Panc1 (cell line): ENCODE results near the gene SLC39A7. TPM values are rescaled to one million over a fixed set of nuclear protein-coding genes. Genes with fewer than 3 reads are reported as not detected.

Experiments used
- ATAC-seq: fragments of 200-7000 bp; cut with Tn5 transposase; 2 replicates; pipeline ENCODE4 v1.9.1; 2020; ENCODE audit warnings: mild to moderate bottlenecking, moderate library complexity
- BruUV-seq: library from RNA; stranded (reverse); fragments of 400-500 nt; replicated peaks from 2 replicates; lab custom pipeline; 2021; lab: Mats Ljungman, UMichigan
- CTCF ChIA-PET: fragments of 300-600 bp; sonication (Branson Sonifier 250); formaldehyde crosslinking; loops from one replicate; lab custom pipeline; 2022; ENCODE audit warnings: antibody characterized with exemption; lab: Charles Lee
- POLR2A ChIA-PET: fragments of 300-600 bp; sonication (Branson Sonifier 250); formaldehyde crosslinking; loops from one replicate; lab custom pipeline; 2022; ENCODE audit warnings: antibody characterized with exemption; lab: Charles Lee
- DNase-seq: peaks from one replicate; pipeline ENCODE4 v3.0.0-alpha.2; 2010; ENCODE audit warnings: low read depth, low spot score
- H3K27ac ChIP-seq: 2 replicates; pipeline ENCODE4 v1.5.1; 2011; ENCODE audit warnings: mild to moderate bottlenecking, low read length, inconsistent platforms
- H3K27me3 ChIP-seq: fragments of 200-500 bp; sonication (Bioruptor generic); 2 replicates; pipeline ENCODE4 v1.6.0; 2014; ENCODE audit warnings: low read length, inconsistent platforms; ENCODE audit not compliant: control insufficient read depth, insufficient read depth
- H3K36me3 ChIP-seq: fragments of 200-500 bp; sonication (Bioruptor generic); 2 replicates; pipeline ENCODE4 v1.5.1; 2014; ENCODE audit warnings: inconsistent platforms, mild to moderate bottlenecking, low read length, moderate library complexity; ENCODE audit not compliant: control insufficient read depth, insufficient read depth
- H3K4me1 ChIP-seq: 2 replicates; pipeline ENCODE4 v1.5.1; 2011; ENCODE audit warnings: inconsistent platforms, mild to moderate bottlenecking, low read length, moderate library complexity; ENCODE audit not compliant: control insufficient read depth, insufficient read depth
- H3K4me3 ChIP-seq, 2 experiments: 2 replicates each; pipeline ENCODE4 v1.5.1; 2011 to 2012; ENCODE audit warnings: low read depth in 2 of 2, low read length in 2 of 2, mild to moderate bottlenecking in 2 of 2, inconsistent platforms in 1 of 2, moderate library complexity in 1 of 2
- H3K9me3 ChIP-seq: fragments of 200-500 bp; sonication (Bioruptor generic); 2 replicates; pipeline ENCODE4 v1.5.1; 2014; ENCODE audit warnings: low read depth, mild to moderate bottlenecking, inconsistent platforms, low read length, moderate library complexity; ENCODE audit not compliant: control insufficient read depth, insufficient read depth
- CTCF ChIP-seq: fragments of 450-650 bp; IDR thresholded peaks from 2 replicates; pipeline ENCODE4 v1.5.1; 2017; ENCODE audit warnings: mild to moderate bottlenecking
- POLR2AphosphoS5 ChIP-seq: IDR thresholded peaks from 2 replicates; pipeline ENCODE4 v1.6.1; 2012; ENCODE audit warnings: mild to moderate bottlenecking, low read depth, low read length, moderate library complexity
- TCF7L2 ChIP-seq: IDR thresholded peaks from 2 replicates; pipeline ENCODE4 v1.6.1; 2011; ENCODE audit warnings: mild to moderate bottlenecking, low read depth, low read length, inconsistent platforms
- in situ Hi-C: cut with HindIII; loops from 2 replicates; pipeline ENCODE4 v1.10.0; 2016; ENCODE audit warnings: low sequenced_read_pairs, low pct_unique_long_range_greater_than_20kb
- intact Hi-C: fragments of 100-400 bp; cut with micrococcal nuclease; formaldehyde crosslinking; loops from one replicate; pipeline ENCODE4 v1.10.0; 2022; ENCODE audit not compliant: unreplicated experiment
- total RNA-seq: library from RNA; stranded (reverse); gene quantifications from one replicate; pipeline ENCODE4 v1.2.1, GENCODE V29; 2021; ENCODE audit not compliant: unreplicated experiment
- TF ChIP-seq, protein P1 (sequence below), 2 experiments: IDR thresholded peaks; 2 replicates each; pipeline ENCODE4 v1.6.1; 2011 to 2012; ENCODE audit warnings: low read depth in 2 of 2, control low read depth in 1 of 2, low read length in 1 of 2, mild to moderate bottlenecking in 1 of 2, moderate library complexity in 1 of 2; ENCODE audit not compliant: insufficient read depth in 1 of 2

The SLC39A7 gene
- total RNA-seq, 1 experiment from 2014 or later, result 135 TPM

DNA sequence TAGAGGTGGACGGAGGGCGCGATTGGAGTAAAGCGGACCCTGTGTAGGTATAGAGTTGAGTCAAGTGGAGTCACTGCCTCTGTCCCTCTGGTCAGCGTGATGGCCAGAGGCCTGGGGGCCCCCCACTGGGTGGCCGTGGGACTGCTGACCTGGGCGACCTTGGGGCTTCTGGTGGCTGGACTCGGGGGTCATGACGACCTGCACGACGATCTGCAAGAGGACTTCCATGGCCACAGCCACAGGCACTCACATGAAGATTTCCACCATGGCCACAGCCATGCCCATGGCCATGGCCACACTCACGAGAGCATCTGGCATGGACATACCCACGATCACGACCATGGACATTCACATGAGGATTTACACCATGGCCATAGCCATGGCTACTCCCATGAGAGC is 479 bp downstream of the SLC39A7 start:
- intact Hi-C loops (no loop called here), in situ Hi-C loops (no loop called here)
- Histone ChIP-seq H3K27ac (peak overlapping the region; percentile 93), H3K4me3 (peak overlapping the region; percentile 68 to 100), H3K4me1 (peaks cover 44% of the 10 kb centered on the region), H3K36me3 (peaks cover 16% of the 10 kb centered on the region), H3K27me3 (no peaks in the 10 kb centered on the region), H3K9me3 (no peaks in the 10 kb centered on the region)
- ChIA-PET CTCF (no interaction called here), POLR2A (no interaction called here)
- TSS peak; percentile 96 for BruUV-seq
- DNase-seq (no peak), ATAC-seq (no peak)
- TF ChIP-seq, protein P1, sequence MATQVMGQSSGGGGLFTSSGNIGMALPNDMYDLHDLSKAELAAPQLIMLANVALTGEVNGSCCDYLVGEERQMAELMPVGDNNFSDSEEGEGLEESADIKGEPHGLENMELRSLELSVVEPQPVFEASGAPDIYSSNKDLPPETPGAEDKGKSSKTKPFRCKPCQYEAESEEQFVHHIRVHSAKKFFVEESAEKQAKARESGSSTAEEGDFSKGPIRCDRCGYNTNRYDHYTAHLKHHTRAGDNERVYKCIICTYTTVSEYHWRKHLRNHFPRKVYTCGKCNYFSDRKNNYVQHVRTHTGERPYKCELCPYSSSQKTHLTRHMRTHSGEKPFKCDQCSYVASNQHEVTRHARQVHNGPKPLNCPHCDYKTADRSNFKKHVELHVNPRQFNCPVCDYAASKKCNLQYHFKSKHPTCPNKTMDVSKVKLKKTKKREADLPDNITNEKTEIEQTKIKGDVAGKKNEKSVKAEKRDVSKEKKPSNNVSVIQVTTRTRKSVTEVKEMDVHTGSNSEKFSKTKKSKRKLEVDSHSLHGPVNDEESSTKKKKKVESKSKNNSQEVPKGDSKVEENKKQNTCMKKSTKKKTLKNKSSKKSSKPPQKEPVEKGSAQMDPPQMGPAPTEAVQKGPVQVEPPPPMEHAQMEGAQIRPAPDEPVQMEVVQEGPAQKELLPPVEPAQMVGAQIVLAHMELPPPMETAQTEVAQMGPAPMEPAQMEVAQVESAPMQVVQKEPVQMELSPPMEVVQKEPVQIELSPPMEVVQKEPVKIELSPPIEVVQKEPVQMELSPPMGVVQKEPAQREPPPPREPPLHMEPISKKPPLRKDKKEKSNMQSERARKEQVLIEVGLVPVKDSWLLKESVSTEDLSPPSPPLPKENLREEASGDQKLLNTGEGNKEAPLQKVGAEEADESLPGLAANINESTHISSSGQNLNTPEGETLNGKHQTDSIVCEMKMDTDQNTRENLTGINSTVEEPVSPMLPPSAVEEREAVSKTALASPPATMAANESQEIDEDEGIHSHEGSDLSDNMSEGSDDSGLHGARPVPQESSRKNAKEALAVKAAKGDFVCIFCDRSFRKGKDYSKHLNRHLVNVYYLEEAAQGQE (IDR thresholded peaks at IDR 0.05; ENCODE audit: insufficient read depth in 1 of 2, low read depth in 2 of 2, low read length in 1 of 2), result no peak
- no peak for TF ChIP-seq POLR2AphosphoS5
- TF ChIP-seq TCF7L2, result no peak
- TF ChIP-seq CTCF, result no peak

DNA sequence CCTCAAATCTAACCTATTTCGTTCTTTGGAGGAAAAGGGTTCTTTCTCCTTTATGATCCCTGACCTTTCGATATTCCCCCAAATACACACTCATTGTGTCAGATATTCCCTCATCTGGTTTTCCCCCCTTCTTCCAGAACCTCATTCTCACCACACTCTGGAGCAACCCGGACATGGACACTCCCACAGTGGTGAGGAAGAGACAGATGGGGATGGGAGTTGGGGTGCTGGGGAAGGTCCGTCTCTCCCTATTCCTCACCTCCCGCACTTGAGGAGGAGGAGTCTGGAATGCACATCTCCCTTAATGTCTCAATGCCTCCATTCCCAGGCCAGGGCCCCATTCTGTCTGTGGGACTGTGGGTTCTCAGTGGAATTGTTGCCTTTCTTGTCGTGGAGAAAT is 1.3 kb downstream of the SLC39A7 start:
- no peak for ATAC-seq
- no peaks in the 10 kb centered on the region for H3K27me3 ChIP-seq
- peaks cover 13% of the 10 kb centered on the region for H3K36me3 ChIP-seq
- TF ChIP-seq POLR2AphosphoS5, result no peak
- TF ChIP-seq, protein P1 (IDR thresholded peaks at IDR 0.05; ENCODE audit: insufficient read depth in 1 of 2, low read depth in 2 of 2, low read length in 1 of 2), result no peak
- no peak for TF ChIP-seq TCF7L2
- TF ChIP-seq CTCF, result no peak
- CTCF ChIA-PET, result no interaction called here
- intact Hi-C loops (no loop called here), in situ Hi-C loops (no loop called here)
- DNase-seq, result no peak
- H3K4me3 ChIP-seq, result peak overlapping the region; percentile 68 to 100
- H3K4me1 ChIP-seq, result peaks cover 52% of the 10 kb centered on the region
- peak overlapping the region; percentile 93 for H3K27ac ChIP-seq
- BruUV-seq, result no TSS peak
- no peaks in the 10 kb centered on the region for H3K9me3 ChIP-seq
- POLR2A ChIA-PET, result no interaction called here
